Thyroid gland (tissue), 4 donors: ENCODE results near the gene FNDC4. TPM values are rescaled to one million over a fixed set of nuclear protein-coding genes. Genes with fewer than 3 reads are reported as not detected.

Source experiments
- DNase-seq, 2 donors: peaks; one replicate each; pipeline ENCODE4 v3.0.0-alpha.2; 2019
- H3K27ac ChIP-seq, 3 donors: fragments of 200-600 bp; sonication (generic); 1 replicate in 2 of 3; 2 replicates in 1 of 3; pipeline ENCODE4 v1.5.1; 2016 to 2019; ENCODE audit warnings: mild to moderate bottlenecking in 1 of 3, moderate library complexity in 1 of 3
- H3K27me3 ChIP-seq: fragments of 200-600 bp; sonication (generic); one replicate; pipeline ENCODE4 v1.5.1; 2019
- H3K36me3 ChIP-seq, 2 donors: fragments of 200-600 bp; sonication (generic); one replicate each; pipeline ENCODE4 v1.5.1; 2016 to 2019
- H3K4me1 ChIP-seq, 2 donors: fragments of 200-600 bp; sonication (generic); one replicate each; pipeline ENCODE4 v1.5.1; 2017 to 2019
- H3K4me3 ChIP-seq, 3 donors: fragments of 200-600 bp; sonication (generic); replicated peaks in 1 of 3; 1 replicate in 2 of 3; 2 replicates in 1 of 3; pipeline ENCODE4 v1.5.1; 2016; ENCODE audit warnings: mild to moderate bottlenecking in 1 of 3
- H3K9me3 ChIP-seq: fragments of 200-600 bp; sonication (generic); one replicate; pipeline ENCODE4 v1.5.1; 2017
- POLR2A ChIP-seq, 2 donors: fragments of 450-650 bp; IDR thresholded peaks; one replicate each; pipeline ENCODE4 v1.6.1; 2017; ENCODE audit warnings: antibody characterized with exemption in 2 of 2, mild to moderate bottlenecking in 2 of 2, moderate library complexity in 1 of 2
- WGBS, 2 donors: methylation state at CpG; one replicate each; pipeline ENCODE4 v1.1.5; 2017; 5-methylcytosine and 5-hydroxymethylcytosine counted together
- intact Hi-C: fragments of 100-400 bp; cut with DNase I; formaldehyde crosslinking; loops from one replicate; pipeline ENCODE4 v1.15.1; 2023
- total RNA-seq, 4 donors: library from RNA; depleted of rRNA; stranded (reverse); fragments of >200 nt; gene quantifications; one replicate each; pipeline ENCODE4 v1.2.3, GENCODE V29; 2016
- TF ChIP-seq, protein P1 (sequence below), 6 experiments: fragments of 200-600 bp in 3 of 6; fragments of 450-650 bp in 3 of 6; sonication (generic) in 3 of 6; IDR thresholded peaks; one replicate each; pipeline ENCODE4 v1.5.1; 2016 to 2019; ENCODE audit warnings: antibody characterized with exemption in 6 of 6, mild to moderate bottlenecking in 2 of 6, inconsistent platforms in 1 of 6, moderate library complexity in 1 of 6

FNDC4 gene
- total RNA-seq, 4 donors from 2014 or later = 4.0 to 17.7 (median 7.1) TPM

GRCh38 chr2:27501042-27501441 lies 6.0 kb upstream of the FNDC4 start:
- DNase-seq = peak; percentile 68 to 77
- H3K27me3 ChIP-seq = no peaks in the 10 kb centered on the region
- H3K4me3 ChIP-seq = no peak overlapping the region
- no peaks in the 10 kb centered on the region for H3K9me3 ChIP-seq
- intact Hi-C loops = no loop called here
- no peaks in the 10 kb centered on the region for H3K4me1 ChIP-seq
- no peak for TF ChIP-seq POLR2A (IDR thresholded peaks at IDR 0.05)
- H3K36me3 ChIP-seq = no peaks in the 10 kb centered on the region
- no peak overlapping the region for H3K27ac ChIP-seq

DNA sequence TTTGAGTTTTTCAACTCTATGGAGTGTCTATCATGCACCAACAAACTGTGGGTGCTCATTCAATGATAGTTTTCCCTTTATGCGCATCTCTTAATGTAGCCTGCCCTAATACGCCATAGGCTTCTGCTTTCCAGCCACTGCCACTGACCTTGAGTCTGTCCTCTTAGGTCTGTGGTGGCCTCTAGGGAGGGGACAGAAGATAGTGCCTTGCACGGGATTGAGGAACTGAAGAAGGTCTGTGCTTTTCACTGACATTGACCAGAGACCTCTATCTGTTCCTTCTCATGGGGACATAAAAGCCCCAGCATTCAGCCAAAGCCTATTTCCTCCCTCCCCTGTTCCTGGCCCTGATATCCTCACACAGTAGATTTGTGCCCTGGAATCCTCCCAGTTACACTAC lies 4.0 kb upstream of the FNDC4 start:
- WGBS, 2 donors = 86 to 91% methylated on average over 3 of the region's 3 CpGs
- no peaks in the 10 kb centered on the region for H3K9me3 ChIP-seq
- no peak overlapping the region for H3K4me3 ChIP-seq
- no peaks in the 10 kb centered on the region for H3K36me3 ChIP-seq
- no peak for DNase-seq
- no peak for TF ChIP-seq POLR2A (IDR thresholded peaks at IDR 0.05)
- TF ChIP-seq, protein P1, sequence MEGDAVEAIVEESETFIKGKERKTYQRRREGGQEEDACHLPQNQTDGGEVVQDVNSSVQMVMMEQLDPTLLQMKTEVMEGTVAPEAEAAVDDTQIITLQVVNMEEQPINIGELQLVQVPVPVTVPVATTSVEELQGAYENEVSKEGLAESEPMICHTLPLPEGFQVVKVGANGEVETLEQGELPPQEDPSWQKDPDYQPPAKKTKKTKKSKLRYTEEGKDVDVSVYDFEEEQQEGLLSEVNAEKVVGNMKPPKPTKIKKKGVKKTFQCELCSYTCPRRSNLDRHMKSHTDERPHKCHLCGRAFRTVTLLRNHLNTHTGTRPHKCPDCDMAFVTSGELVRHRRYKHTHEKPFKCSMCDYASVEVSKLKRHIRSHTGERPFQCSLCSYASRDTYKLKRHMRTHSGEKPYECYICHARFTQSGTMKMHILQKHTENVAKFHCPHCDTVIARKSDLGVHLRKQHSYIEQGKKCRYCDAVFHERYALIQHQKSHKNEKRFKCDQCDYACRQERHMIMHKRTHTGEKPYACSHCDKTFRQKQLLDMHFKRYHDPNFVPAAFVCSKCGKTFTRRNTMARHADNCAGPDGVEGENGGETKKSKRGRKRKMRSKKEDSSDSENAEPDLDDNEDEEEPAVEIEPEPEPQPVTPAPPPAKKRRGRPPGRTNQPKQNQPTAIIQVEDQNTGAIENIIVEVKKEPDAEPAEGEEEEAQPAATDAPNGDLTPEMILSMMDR (IDR thresholded peaks at IDR 0.05) = no peak
- H3K27me3 ChIP-seq = no peaks in the 10 kb centered on the region
- intact Hi-C loops = loop anchor here (10.0 kb wide), 2 partner anchors 64 to 166 kb away; partner anchors contain the start of genes SLC4A1AP and SUPT7L
- H3K27ac ChIP-seq = no peak overlapping the region
- H3K4me1 ChIP-seq = peaks cover 0 to 5% of the 10 kb centered on the region in 2 donors

- intact Hi-C loops = loop anchor here (10.0 kb wide), 2 partner anchors 62 to 168 kb away; partner anchors contain the start of genes SLC4A1AP and SUPT7L
- 73 to 79% methylated on average over 4 of the region's 4 CpGs for WGBS, 2 donors
Observed at GRCh38 chr2:27497288-27497627, 2.3 kb upstream of the FNDC4 start.

GRCh38 chr2:27496357-27497287 lies 1.6 kb upstream of the FNDC4 start, which contains the start of gene GCKR:
TSS of gene GCKR (plus strand) at chr2:27496839. CDS start at chr2:27496905, 66 bp downstream.
- intact Hi-C loops = loop anchor here (10.0 kb wide), 2 partner anchors 62 to 168 kb away; partner anchors contain the start of genes SLC4A1AP and SUPT7L
- no peaks in the 10 kb centered on the region for H3K9me3 ChIP-seq
- H3K4me1 ChIP-seq = peaks cover 0 to 5% of the 10 kb centered on the region in 2 donors
- no peak within 1 kb of the TSS for H3K4me3 ChIP-seq
- no peaks in the 10 kb centered on the region for H3K27me3 ChIP-seq
- DNase-seq = no peak
- no peak for TF ChIP-seq POLR2A (IDR thresholded peaks at IDR 0.05)
- TF ChIP-seq, protein P1 (IDR thresholded peaks at IDR 0.05) = no peak
- 84 to 86% methylated on average over 12 of the region's 12 CpGs for WGBS, 2 donors
- no peak within 1 kb of the TSS for H3K27ac ChIP-seq
- H3K36me3 ChIP-seq = no peaks in the 10 kb centered on the region

More at GRCh38 chr2:27497288-27497627, 2.3 kb upstream of the FNDC4 start:
- no peak for DNase-seq
- H3K9me3 ChIP-seq = no peaks in the 10 kb centered on the region
- no peaks in the 10 kb centered on the region for H3K36me3 ChIP-seq
- no peak overlapping the region for H3K4me3 ChIP-seq
- no peak overlapping the region for H3K27ac ChIP-seq
- peaks cover 0 to 5% of the 10 kb centered on the region in 2 donors for H3K4me1 ChIP-seq
- no peaks in the 10 kb centered on the region for H3K27me3 ChIP-seq
- no peak for TF ChIP-seq POLR2A (IDR thresholded peaks at IDR 0.05)
- TF ChIP-seq, protein P1 (IDR thresholded peaks at IDR 0.05) = no peak

DNA sequence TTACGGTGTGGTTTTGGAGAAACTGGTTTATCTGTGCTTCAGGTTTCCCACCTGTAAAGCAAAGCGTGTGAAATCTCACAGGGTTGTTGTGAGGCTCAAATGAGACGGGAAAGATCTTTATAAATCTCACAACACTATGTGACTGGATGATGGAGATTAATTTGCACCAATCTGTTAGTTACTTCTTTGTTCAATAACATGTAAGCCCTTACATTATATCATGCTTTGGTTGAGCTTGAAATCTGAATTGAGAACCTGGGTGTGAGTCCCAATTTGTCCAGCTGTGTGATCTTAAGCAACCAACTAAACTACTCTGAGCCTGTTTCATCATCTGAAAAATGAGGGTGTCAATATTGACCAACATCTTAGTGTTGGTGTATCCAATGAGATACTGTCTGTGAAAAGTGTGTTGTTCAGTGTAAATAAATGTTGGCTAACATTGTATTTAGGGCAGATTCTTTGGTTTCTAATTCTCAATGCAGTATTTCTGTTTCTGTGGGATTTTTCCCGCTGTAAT lies 898 bp upstream of the FNDC4 start:
- no peak for TF ChIP-seq POLR2A (IDR thresholded peaks at IDR 0.05)
- TF ChIP-seq, protein P1 (IDR thresholded peaks at IDR 0.05) = no peak
- Histone ChIP-seq H3K27ac (no peak overlapping the region), H3K27me3 (no peaks in the 10 kb centered on the region), H3K4me1 (peaks cover 0 to 5% of the 10 kb centered on the region in 2 donors), H3K9me3 (no peaks in the 10 kb centered on the region), H3K4me3 (no peak overlapping the region), H3K36me3 (no peaks in the 10 kb centered on the region)
- intact Hi-C loops = loop anchor here (10.0 kb wide), 2 partner anchors 61 to 169 kb away; partner anchors contain the start of genes SLC4A1AP and SUPT7L
- DNase-seq = no peak
- WGBS, 2 donors = 56 to 66% methylated on average over 4 of the region's 4 CpGs
